Testis (tissue), 2 donors: ENCODE measurements around the gene MYBPH.

ENCODE experiments used
- POLR2A ChIP-seq: fragments of 450-650 bp; IDR thresholded peaks from one replicate; pipeline ENCODE4 v1.6.1; 2017; ENCODE audit warnings: antibody characterized with exemption, mild to moderate bottlenecking, moderate library complexity
- TF ChIP-seq, protein P1 (sequence below), 3 experiments: fragments of 450-650 bp in 2 of 3; fragments of 200-600 bp in 1 of 3; sonication (generic) in 1 of 3; IDR thresholded peaks; one replicate each; pipeline ENCODE4 v1.5.1; 2016 to 2019; ENCODE audit warnings: antibody characterized with exemption in 3 of 3, mild to moderate bottlenecking in 2 of 3, moderate library complexity in 1 of 3

DNA sequence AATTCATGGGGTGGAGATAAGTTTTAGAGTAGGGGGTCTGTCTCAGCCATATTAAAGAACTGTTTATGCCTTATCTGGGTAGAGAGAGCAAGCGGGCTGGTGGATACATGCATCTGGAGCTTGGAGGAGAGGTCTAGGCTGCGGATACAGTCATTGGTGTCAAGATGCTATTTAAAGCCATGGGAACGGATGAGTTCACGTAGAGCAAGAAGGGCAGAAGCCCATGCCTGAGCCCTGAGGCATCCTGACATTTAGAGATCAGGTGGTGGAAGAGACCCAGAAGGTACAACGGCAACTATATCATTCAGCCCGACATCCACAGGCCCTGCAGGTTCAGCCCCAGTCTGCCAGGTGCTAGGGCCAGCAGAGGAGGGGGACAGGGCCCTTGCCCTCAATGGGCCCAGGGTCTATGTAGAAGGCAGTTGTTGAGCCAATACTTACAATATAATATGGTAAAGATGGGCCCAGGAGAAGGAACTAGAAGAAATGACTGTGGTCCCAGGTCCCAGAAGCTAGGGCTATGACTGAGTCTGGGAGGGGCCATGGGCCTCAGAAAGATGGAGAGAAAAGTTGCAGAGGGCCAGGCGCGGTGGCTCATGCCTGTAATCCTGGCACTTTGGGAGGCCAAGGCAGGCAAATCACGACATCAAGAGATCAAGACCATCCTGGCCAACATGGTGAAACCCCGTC lies 26.0 kb upstream of the MYBPH start:
- TF ChIP-seq, protein P1, sequence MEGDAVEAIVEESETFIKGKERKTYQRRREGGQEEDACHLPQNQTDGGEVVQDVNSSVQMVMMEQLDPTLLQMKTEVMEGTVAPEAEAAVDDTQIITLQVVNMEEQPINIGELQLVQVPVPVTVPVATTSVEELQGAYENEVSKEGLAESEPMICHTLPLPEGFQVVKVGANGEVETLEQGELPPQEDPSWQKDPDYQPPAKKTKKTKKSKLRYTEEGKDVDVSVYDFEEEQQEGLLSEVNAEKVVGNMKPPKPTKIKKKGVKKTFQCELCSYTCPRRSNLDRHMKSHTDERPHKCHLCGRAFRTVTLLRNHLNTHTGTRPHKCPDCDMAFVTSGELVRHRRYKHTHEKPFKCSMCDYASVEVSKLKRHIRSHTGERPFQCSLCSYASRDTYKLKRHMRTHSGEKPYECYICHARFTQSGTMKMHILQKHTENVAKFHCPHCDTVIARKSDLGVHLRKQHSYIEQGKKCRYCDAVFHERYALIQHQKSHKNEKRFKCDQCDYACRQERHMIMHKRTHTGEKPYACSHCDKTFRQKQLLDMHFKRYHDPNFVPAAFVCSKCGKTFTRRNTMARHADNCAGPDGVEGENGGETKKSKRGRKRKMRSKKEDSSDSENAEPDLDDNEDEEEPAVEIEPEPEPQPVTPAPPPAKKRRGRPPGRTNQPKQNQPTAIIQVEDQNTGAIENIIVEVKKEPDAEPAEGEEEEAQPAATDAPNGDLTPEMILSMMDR (IDR thresholded peaks at IDR 0.05): no peak
- TF ChIP-seq POLR2A: no peak
